Measurements from ENCODE around the gene PIP5KL1.

Gene PIP5KL1

GRCh38 chr9:127923046-127923445 lies 7.5 kb downstream of the PIP5KL1 start:
- Histone ChIP-seq H2BK120ac (ENCODE audit: low read depth, low read length) (no peak overlapping the region), H4K91ac (ENCODE audit: low read length) (no peak overlapping the region), H2BK5ac (ENCODE audit: low read depth, low read length, poor library complexity, severe bottlenecking) (no peak overlapping the region), H3K14ac (ENCODE audit: low read length in 2 of 2) (no peak overlapping the region), H2BK12ac (ENCODE audit: low read length in 2 of 2) (no peak overlapping the region), H3K79me1 (replicated peaks; ENCODE audit: low read length, poor library complexity, severe bottlenecking) (no peaks in the 10 kb centered on the region), H2AK5ac (ENCODE audit: low read length, severe bottlenecking) (no peak overlapping the region), H2AFZ (ENCODE audit: low read depth, low read length) (no peak overlapping the region), H2BK15ac (ENCODE audit: low read depth, poor library complexity, severe bottlenecking) (no peak overlapping the region), H3K9ac (ENCODE audit: low read length) (peak overlapping the region; percentile 71), H3K18ac (ENCODE audit: low read depth in 1 of 2, low read length in 2 of 2) (no peak overlapping the region), H3K23ac (ENCODE audit: low read length in 2 of 2) (no peak overlapping the region), H3K4me1 (ENCODE audit: control insufficient read depth, insufficient read depth, low read depth, low read length) (peaks cover 38% of the 10 kb centered on the region), H3K4ac (ENCODE audit: low read depth in 1 of 2, low read length in 2 of 2) (no peak overlapping the region), H3K27ac (ENCODE audit: low read length, poor library complexity, severe bottlenecking) (no peak overlapping the region), H3K36me3 (ENCODE audit: control insufficient read depth in 1 of 2, insufficient read depth in 2 of 2, low read depth in 1 of 2, low read length in 2 of 2) (peaks cover 2 to 4% of the 10 kb centered on the region in 2 experiments), H3K27me3 (ENCODE audit: control insufficient read depth in 1 of 2, insufficient read depth in 1 of 2, low read length in 2 of 2) (peaks cover 0 to 15% of the 10 kb centered on the region in 2 experiments), H4K8ac (ENCODE audit: low read length) (no peak overlapping the region), H3K4me3 (ENCODE audit: insufficient read depth in 1 of 2, low read depth in 1 of 2, low read length in 2 of 2) (peak overlapping the region in 1 of 2 experiments; percentile 34), H3K9me3 (ENCODE audit: control insufficient read depth, low read length) (no peaks in the 10 kb centered on the region), H3K4me2 (ENCODE audit: low read length, poor library complexity, severe bottlenecking) (no peak overlapping the region)
- WGBS: 56% methylated on average over 5 of the region's 6 CpGs
- DNase-seq: no peak

GRCh38 chr9:127921557-127922120 lies 8.9 kb downstream of the PIP5KL1 start:
- Histone ChIP-seq H4K8ac (ENCODE audit: low read length) (peak overlapping the region; percentile 69), H3K4ac (ENCODE audit: low read depth in 1 of 2, low read length in 2 of 2) (no peak overlapping the region), H3K27ac (ENCODE audit: low read length, poor library complexity, severe bottlenecking) (no peak overlapping the region), H3K4me2 (ENCODE audit: low read length, poor library complexity, severe bottlenecking) (peak overlapping the region; percentile 48), H3K23ac (ENCODE audit: low read length in 2 of 2) (no peak overlapping the region), H2BK15ac (ENCODE audit: low read depth, poor library complexity, severe bottlenecking) (no peak overlapping the region), H3K9ac (ENCODE audit: low read length) (peak overlapping the region; percentile 71), H3K36me3 (ENCODE audit: control insufficient read depth in 1 of 2, insufficient read depth in 2 of 2, low read depth in 1 of 2, low read length in 2 of 2) (peaks cover 2 to 4% of the 10 kb centered on the region in 2 experiments), H3K4me3 (ENCODE audit: insufficient read depth in 1 of 2, low read depth in 1 of 2, low read length in 2 of 2) (peak overlapping the region in 1 of 2 experiments; percentile 58), H2AK5ac (ENCODE audit: low read length, severe bottlenecking) (no peak overlapping the region), H2BK12ac (ENCODE audit: low read length in 2 of 2) (peak overlapping the region in 1 of 2 experiments; percentile 23), H3K27me3 (ENCODE audit: control insufficient read depth in 1 of 2, insufficient read depth in 1 of 2, low read length in 2 of 2) (peaks cover 0 to 3% of the 10 kb centered on the region in 2 experiments), H3K4me1 (ENCODE audit: control insufficient read depth, insufficient read depth, low read depth, low read length) (peaks cover 30% of the 10 kb centered on the region), H4K91ac (ENCODE audit: low read length) (no peak overlapping the region), H2BK120ac (ENCODE audit: low read depth, low read length) (peak overlapping the region; percentile 11), H3K14ac (ENCODE audit: low read length in 2 of 2) (no peak overlapping the region), H3K79me1 (replicated peaks; ENCODE audit: low read length, poor library complexity, severe bottlenecking) (peaks cover under 1% of the 10 kb centered on the region), H3K18ac (ENCODE audit: low read depth in 1 of 2, low read length in 2 of 2) (no peak overlapping the region), H2BK5ac (ENCODE audit: low read depth, low read length, poor library complexity, severe bottlenecking) (no peak overlapping the region), H3K9me3 (ENCODE audit: control insufficient read depth, low read length) (no peaks in the 10 kb centered on the region), H2AFZ (ENCODE audit: low read depth, low read length) (no peak overlapping the region)
- 16% methylated on average over 45 of the region's 45 CpGs for WGBS
- peak; percentile 58 for DNase-seq

- Histone ChIP-seq H3K27me3 (ENCODE audit: control insufficient read depth in 1 of 2, insufficient read depth in 1 of 2, low read length in 2 of 2) (no peaks in the 10 kb centered on the region), H3K79me1 (replicated peaks; ENCODE audit: low read length, poor library complexity, severe bottlenecking) (peaks cover 9% of the 10 kb centered on the region), H3K36me3 (ENCODE audit: control insufficient read depth in 1 of 2, insufficient read depth in 2 of 2, low read depth in 1 of 2, low read length in 2 of 2) (peaks cover 2 to 4% of the 10 kb centered on the region in 2 experiments), H3K27ac (ENCODE audit: low read length, poor library complexity, severe bottlenecking) (no peak overlapping the region), H2BK120ac (ENCODE audit: low read depth, low read length) (no peak overlapping the region), H3K23ac (ENCODE audit: low read length in 2 of 2) (no peak overlapping the region), H3K4me3 (ENCODE audit: insufficient read depth in 1 of 2, low read depth in 1 of 2, low read length in 2 of 2) (no peak overlapping the region), H2BK15ac (ENCODE audit: low read depth, poor library complexity, severe bottlenecking) (no peak overlapping the region), H2BK12ac (ENCODE audit: low read length in 2 of 2) (peak overlapping the region; percentile 41 to 79), H3K4me1 (ENCODE audit: control insufficient read depth, insufficient read depth, low read depth, low read length) (peaks cover 36% of the 10 kb centered on the region), H2AFZ (ENCODE audit: low read depth, low read length) (no peak overlapping the region), H4K8ac (ENCODE audit: low read length) (no peak overlapping the region), H3K18ac (ENCODE audit: low read depth in 1 of 2, low read length in 2 of 2) (peak overlapping the region in 1 of 2 experiments; percentile 54), H2AK5ac (ENCODE audit: low read length, severe bottlenecking) (peak overlapping the region; percentile 10), H3K9ac (ENCODE audit: low read length) (peak overlapping the region; percentile 71), H3K4ac (ENCODE audit: low read depth in 1 of 2, low read length in 2 of 2) (no peak overlapping the region), H3K4me2 (ENCODE audit: low read length, poor library complexity, severe bottlenecking) (no peak overlapping the region), H3K9me3 (ENCODE audit: control insufficient read depth, low read length) (no peaks in the 10 kb centered on the region), H3K14ac (ENCODE audit: low read length in 2 of 2) (no peak overlapping the region), H4K91ac (ENCODE audit: low read length) (peak overlapping the region; percentile 18), H2BK5ac (ENCODE audit: low read depth, low read length, poor library complexity, severe bottlenecking) (no peak overlapping the region)
- DNase-seq: no peak
- WGBS: 87% methylated on average over 7 of the region's 7 CpGs
Observed at GRCh38 chr9:127920794-127921193, 9.8 kb downstream of the PIP5KL1 start.

- H2AFZ ChIP-seq (ENCODE audit: low read depth, low read length): no peak overlapping the region
- peak; percentile 100 for DNase-seq
- no peak overlapping the region for H3K4me3 ChIP-seq (ENCODE audit: insufficient read depth in 1 of 2, low read depth in 1 of 2, low read length in 2 of 2)
- no peak overlapping the region for H2BK120ac ChIP-seq (ENCODE audit: low read depth, low read length)
- no peak overlapping the region for H3K14ac ChIP-seq (ENCODE audit: low read length in 2 of 2)
- H3K36me3 ChIP-seq (ENCODE audit: control insufficient read depth in 1 of 2, insufficient read depth in 2 of 2, low read depth in 1 of 2, low read length in 2 of 2): peaks cover 8 to 10% of the 10 kb centered on the region in 2 experiments
- H2AK5ac ChIP-seq (ENCODE audit: low read length, severe bottlenecking): peak overlapping the region; percentile 65
- WGBS: 3% methylated on average over 8 of the region's 8 CpGs
- no peak overlapping the region for H2BK15ac ChIP-seq (ENCODE audit: low read depth, poor library complexity, severe bottlenecking)
- peak overlapping the region; percentile 33 to 99 for H2BK12ac ChIP-seq (ENCODE audit: low read length in 2 of 2)
- H3K4me1 ChIP-seq (ENCODE audit: control insufficient read depth, insufficient read depth, low read depth, low read length): peaks cover 44% of the 10 kb centered on the region
- no peak overlapping the region for H2BK5ac ChIP-seq (ENCODE audit: low read depth, low read length, poor library complexity, severe bottlenecking)
- no peak overlapping the region for H3K4me2 ChIP-seq (ENCODE audit: low read length, poor library complexity, severe bottlenecking)
- no peaks in the 10 kb centered on the region for H3K27me3 ChIP-seq (ENCODE audit: control insufficient read depth in 1 of 2, insufficient read depth in 1 of 2, low read length in 2 of 2)
- H3K9ac ChIP-seq (ENCODE audit: low read length): peak overlapping the region; percentile 71
- H3K9me3 ChIP-seq (ENCODE audit: control insufficient read depth, low read length): no peaks in the 10 kb centered on the region
- no peak overlapping the region for H4K8ac ChIP-seq (ENCODE audit: low read length)
- H3K23ac ChIP-seq (ENCODE audit: low read length in 2 of 2): no peak overlapping the region
- peak overlapping the region; percentile 36 for H4K91ac ChIP-seq (ENCODE audit: low read length)
- H3K27ac ChIP-seq (ENCODE audit: low read length, poor library complexity, severe bottlenecking): peak overlapping the region; percentile 70
- peak overlapping the region in 1 of 2 experiments; percentile 87 for H3K4ac ChIP-seq (ENCODE audit: low read depth in 1 of 2, low read length in 2 of 2)
- peaks cover 20% of the 10 kb centered on the region for H3K79me1 ChIP-seq (replicated peaks; ENCODE audit: low read length, poor library complexity, severe bottlenecking)
- H3K18ac ChIP-seq (ENCODE audit: low read depth in 1 of 2, low read length in 2 of 2): peak overlapping the region; percentile 46 to 98
Observed at GRCh38 chr9:127919253-127919815, 11.2 kb downstream of the PIP5KL1 start.
